NT2/D1 (cell line): ENCODE data around the gene BAAT.

ENCODE experiments used
- YY1 ChIP-seq: IDR thresholded peaks from 2 replicates; pipeline ENCODE4 v1.6.1; 2011; ENCODE audit not compliant: insufficient read length, insufficient read depth
- ZNF274 ChIP-seq: IDR thresholded peaks from 2 replicates; pipeline ENCODE4 v1.6.1; 2011; ENCODE audit warnings: mild to moderate bottlenecking, low read depth, low read length

DNA sequence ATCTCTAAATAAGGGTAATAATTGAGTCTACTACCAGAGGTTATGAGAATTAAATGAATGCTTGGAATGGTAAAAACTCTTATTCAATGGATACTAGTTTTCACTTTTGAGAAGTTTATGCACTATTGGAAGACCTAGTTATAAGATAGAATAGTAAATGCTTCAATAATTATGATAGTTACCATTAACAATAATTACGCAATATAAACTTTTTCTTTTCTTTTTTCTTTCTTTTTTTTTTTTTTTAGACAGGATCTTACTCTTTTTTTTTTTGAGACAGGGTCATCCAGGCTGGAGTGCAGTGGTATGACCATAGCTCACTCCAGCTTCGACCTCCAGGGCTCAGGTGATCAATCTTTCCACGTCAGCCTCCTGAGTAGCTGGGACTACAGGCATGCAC lies 44.1 kb upstream of the BAAT start:
- no peak for TF ChIP-seq ZNF274
- no peak for TF ChIP-seq YY1
